Measurements from ENCODE around the gene FAM222B.

DNA sequence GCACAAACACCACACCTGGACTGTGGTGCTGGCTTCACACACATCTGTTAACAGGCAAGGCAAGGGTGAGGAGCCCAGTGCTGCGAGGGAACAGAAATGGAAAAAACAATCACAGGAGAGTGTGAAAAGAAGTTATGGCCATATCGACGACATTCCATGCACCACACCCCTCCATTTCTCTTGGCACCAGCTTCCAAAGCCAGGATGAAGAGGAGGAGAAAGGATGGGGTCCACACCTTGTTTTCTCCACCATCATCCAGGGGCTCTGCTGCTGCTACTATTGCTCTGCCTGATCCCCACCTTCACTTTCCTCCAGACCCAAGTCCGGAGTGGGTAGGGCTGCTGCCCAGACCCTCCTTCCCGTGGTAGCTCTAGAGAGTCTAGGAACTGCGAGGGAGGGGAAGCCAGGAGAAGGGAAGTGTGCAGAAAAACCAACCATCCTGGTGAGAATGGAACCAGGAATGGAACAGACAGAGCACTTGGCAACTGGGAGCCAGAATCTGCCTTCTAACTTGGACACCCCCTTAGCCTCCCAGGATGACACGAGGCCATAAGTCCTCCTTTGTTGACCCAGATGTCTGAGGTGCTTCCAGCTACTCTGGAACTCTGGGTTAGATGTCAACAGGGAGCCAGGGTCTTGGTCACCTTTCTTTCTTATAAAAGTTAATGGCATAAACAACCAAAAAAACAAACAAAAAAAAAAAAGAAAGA, 129.7 kb downstream of the FAM222B start:
- TF ChIP-seq POLR2A (IDR thresholded peaks at IDR 0.05) (no peak), CTCF (IDR thresholded peaks at IDR 0.05) (no peak)
